ENCODE measurements around the gene CHCHD10. TPM values are rescaled to one million over a fixed set of nuclear protein-coding genes. Genes with fewer than 3 reads are reported as not detected.
"Not testable (repeated sequence)": the region's sequence is repeated elsewhere in the genome, so short reads cannot be mapped to it uniquely, and the experiment has no call there.

The CHCHD10 gene
- total and polyA plus RNA-seq, 5 donors: 993 to 1,434 (median 1,153) TPM

- WGBS: 97% methylated on average over 14 of the region's 14 CpGs
- no peak for ATAC-seq
- DNase-seq: no peak
- Histone ChIP-seq H3K4me1 (ENCODE audit: control insufficient read depth, insufficient read depth, low read length) (peaks cover 9% of the 10 kb centered on the region), H3K27ac (ENCODE audit: low read length) (no peak overlapping the region), H3K27me3 (ENCODE audit: control insufficient read depth, insufficient read depth) (no peaks in the 10 kb centered on the region), H3K4me3 (ENCODE audit: low read length) (no peak overlapping the region), H3K9me3 (ENCODE audit: control insufficient read depth, low read length) (no peaks in the 10 kb centered on the region)
- intact Hi-C loops (cut with DNase I): no loop called here
These were observed 23.3 kb downstream of the CHCHD10 start for GRCh38 chr22:23744485-23744884.

GRCh38 chr22:23744001-23744400 is 23.8 kb downstream of the CHCHD10 start:
- WGBS: 94% methylated on average over 13 of the region's 13 CpGs
- no peaks in the 10 kb centered on the region for H3K9me3 ChIP-seq (ENCODE audit: control insufficient read depth, low read length)
- no peak for DNase-seq
- no peak overlapping the region for H3K27ac ChIP-seq (ENCODE audit: low read length)
- intact Hi-C loops (cut with DNase I): no loop called here
- no peaks in the 10 kb centered on the region for H3K27me3 ChIP-seq (ENCODE audit: control insufficient read depth, insufficient read depth)
- no peak for ATAC-seq
- no peak overlapping the region for H3K4me3 ChIP-seq (ENCODE audit: low read length)
- peaks cover 9% of the 10 kb centered on the region for H3K4me1 ChIP-seq (ENCODE audit: control insufficient read depth, insufficient read depth, low read length)

DNA sequence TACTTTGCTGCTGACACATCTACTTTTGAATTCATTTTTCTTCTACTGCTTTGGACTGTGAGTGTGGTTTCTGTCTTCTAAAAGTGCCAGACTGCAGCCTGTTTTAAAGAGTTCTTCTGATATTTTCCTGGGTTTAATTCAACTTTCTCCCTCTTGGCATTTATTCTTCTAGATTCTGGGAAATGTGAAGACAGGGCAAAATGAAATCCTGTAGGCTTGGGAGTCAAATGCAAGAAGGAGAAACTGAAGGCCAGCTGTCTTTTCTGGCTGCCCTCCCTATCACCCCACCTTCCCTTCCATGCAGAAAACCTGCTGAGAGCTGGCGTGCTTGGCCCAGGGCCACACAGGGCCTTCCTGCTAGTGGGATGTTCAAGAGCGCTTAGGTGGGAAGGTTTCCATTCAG is 24.5 kb downstream of the CHCHD10 start:
- intact Hi-C loops (cut with DNase I): no loop called here
- Histone ChIP-seq H3K27ac (ENCODE audit: low read length) (peak overlapping the region; percentile 21), H3K9me3 (ENCODE audit: control insufficient read depth, low read length) (no peaks in the 10 kb centered on the region), H3K4me1 (ENCODE audit: control insufficient read depth, insufficient read depth, low read length) (peaks cover 9% of the 10 kb centered on the region), H3K27me3 (ENCODE audit: control insufficient read depth, insufficient read depth) (no peaks in the 10 kb centered on the region), H3K4me3 (ENCODE audit: low read length) (no peak overlapping the region)
- ATAC-seq (peak; percentile 65 to 68), DNase-seq (peak; percentile 73 to 91 (median 85))
- WGBS: 69% methylated on average over 2 of the region's 2 CpGs

GRCh38 chr22:23742505-23743264 is 25.1 kb downstream of the CHCHD10 start:
- Histone ChIP-seq H3K4me1 (ENCODE audit: control insufficient read depth, insufficient read depth, low read length) (peaks cover 9% of the 10 kb centered on the region), H3K27me3 (ENCODE audit: control insufficient read depth, insufficient read depth) (no peaks in the 10 kb centered on the region), H3K4me3 (ENCODE audit: low read length) (no peak overlapping the region), H3K9me3 (ENCODE audit: control insufficient read depth, low read length) (no peaks in the 10 kb centered on the region), H3K27ac (ENCODE audit: low read length) (peak overlapping the region; percentile 50)
- intact Hi-C loops (cut with DNase I): no loop called here
- ATAC-seq (peak; percentile 76 to 85), DNase-seq (peak; percentile 52 to 81 (median 72))
- 58% methylated on average over 7 of the region's 7 CpGs for WGBS

DNA sequence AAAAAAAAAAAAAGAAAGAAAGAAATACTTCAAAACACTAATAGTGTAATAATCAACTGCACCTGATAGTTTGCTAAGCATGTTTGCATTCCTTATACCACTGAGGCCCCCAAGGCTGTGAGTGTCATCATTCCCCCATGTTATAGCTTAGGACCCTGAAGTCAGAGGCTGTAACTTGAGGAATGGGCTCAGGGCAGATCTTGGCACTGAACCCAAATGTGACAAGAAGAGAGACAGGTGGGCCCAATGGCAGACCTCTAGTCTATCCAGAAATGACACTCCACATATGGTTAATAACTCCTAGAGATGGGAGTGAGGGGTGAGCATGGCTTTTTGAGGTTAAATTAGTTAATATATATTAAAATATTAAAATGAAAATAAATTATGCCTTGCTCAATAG is 30.1 kb downstream of the CHCHD10 start:
- Histone ChIP-seq H3K4me1 (ENCODE audit: control insufficient read depth, insufficient read depth, low read length) (peaks cover 5% of the 10 kb centered on the region), H3K4me3 (ENCODE audit: low read length) (no peak overlapping the region), H3K27me3 (ENCODE audit: control insufficient read depth, insufficient read depth) (no peaks in the 10 kb centered on the region), H3K9me3 (ENCODE audit: control insufficient read depth, low read length) (no peaks in the 10 kb centered on the region), H3K27ac (ENCODE audit: low read length) (no peak overlapping the region)
- ATAC-seq: no peak
- intact Hi-C loops (cut with DNase I): no loop called here
- DNase-seq: no peak

- DNase-seq; H3K4me3 ChIP-seq (ENCODE audit: low read length); H3K27ac ChIP-seq (ENCODE audit: low read length); ATAC-seq; H3K27me3 ChIP-seq (ENCODE audit: control insufficient read depth, insufficient read depth); intact Hi-C loops (cut with DNase I); H3K9me3 ChIP-seq (ENCODE audit: control insufficient read depth, low read length); H3K4me1 ChIP-seq (ENCODE audit: control insufficient read depth, insufficient read depth, low read length): not testable (repeated sequence)
- WGBS: 81% methylated on average over 4 of the region's 4 CpGs
These were observed 39.7 kb downstream of the CHCHD10 start for GRCh38 chr22:23728108-23728507.

- Histone ChIP-seq H3K27me3 (ENCODE audit: control insufficient read depth, insufficient read depth) (no peaks in the 10 kb centered on the region), H3K4me1 (ENCODE audit: control insufficient read depth, insufficient read depth, low read length) (no peaks in the 10 kb centered on the region), H3K9me3 (ENCODE audit: control insufficient read depth, low read length) (no peaks in the 10 kb centered on the region), H3K4me3 (ENCODE audit: low read length) (no peak overlapping the region), H3K27ac (ENCODE audit: low read length) (no peak overlapping the region)
- no peak for DNase-seq
- intact Hi-C loops (cut with DNase I): no loop called here
- ATAC-seq: no peak
- WGBS: 86% methylated on average over 2 of the region's 2 CpGs
These were observed 45.0 kb downstream of the CHCHD10 start for GRCh38 chr22:23722724-23723123.

GRCh38 chr22:23722160-23722559 is 45.6 kb downstream of the CHCHD10 start:
- WGBS: 72% methylated on average over 4 of the region's 4 CpGs
- Histone ChIP-seq H3K4me1 (ENCODE audit: control insufficient read depth, insufficient read depth, low read length) (no peaks in the 10 kb centered on the region), H3K9me3 (ENCODE audit: control insufficient read depth, low read length) (no peaks in the 10 kb centered on the region), H3K27ac (ENCODE audit: low read length) (no peak overlapping the region), H3K27me3 (ENCODE audit: control insufficient read depth, insufficient read depth) (no peaks in the 10 kb centered on the region), H3K4me3 (ENCODE audit: low read length) (no peak overlapping the region)
- DNase-seq (no peak), ATAC-seq (no peak)
- intact Hi-C loops (cut with DNase I): no loop called here

GRCh38 chr22:23720855-23721254 is 46.9 kb downstream of the CHCHD10 start:
- no peaks in the 10 kb centered on the region for H3K27me3 ChIP-seq (ENCODE audit: control insufficient read depth, insufficient read depth)
- intact Hi-C loops (cut with DNase I): no loop called here
- DNase-seq (no peak), ATAC-seq (no peak)
- H3K4me1 ChIP-seq (ENCODE audit: control insufficient read depth, insufficient read depth, low read length): peaks cover 5% of the 10 kb centered on the region
- no peak overlapping the region for H3K27ac ChIP-seq (ENCODE audit: low read length)
- H3K4me3 ChIP-seq (ENCODE audit: low read length): no peak overlapping the region
- H3K9me3 ChIP-seq (ENCODE audit: control insufficient read depth, low read length): no peaks in the 10 kb centered on the region
- 66% methylated on average over 6 of the region's 6 CpGs for WGBS

DNA sequence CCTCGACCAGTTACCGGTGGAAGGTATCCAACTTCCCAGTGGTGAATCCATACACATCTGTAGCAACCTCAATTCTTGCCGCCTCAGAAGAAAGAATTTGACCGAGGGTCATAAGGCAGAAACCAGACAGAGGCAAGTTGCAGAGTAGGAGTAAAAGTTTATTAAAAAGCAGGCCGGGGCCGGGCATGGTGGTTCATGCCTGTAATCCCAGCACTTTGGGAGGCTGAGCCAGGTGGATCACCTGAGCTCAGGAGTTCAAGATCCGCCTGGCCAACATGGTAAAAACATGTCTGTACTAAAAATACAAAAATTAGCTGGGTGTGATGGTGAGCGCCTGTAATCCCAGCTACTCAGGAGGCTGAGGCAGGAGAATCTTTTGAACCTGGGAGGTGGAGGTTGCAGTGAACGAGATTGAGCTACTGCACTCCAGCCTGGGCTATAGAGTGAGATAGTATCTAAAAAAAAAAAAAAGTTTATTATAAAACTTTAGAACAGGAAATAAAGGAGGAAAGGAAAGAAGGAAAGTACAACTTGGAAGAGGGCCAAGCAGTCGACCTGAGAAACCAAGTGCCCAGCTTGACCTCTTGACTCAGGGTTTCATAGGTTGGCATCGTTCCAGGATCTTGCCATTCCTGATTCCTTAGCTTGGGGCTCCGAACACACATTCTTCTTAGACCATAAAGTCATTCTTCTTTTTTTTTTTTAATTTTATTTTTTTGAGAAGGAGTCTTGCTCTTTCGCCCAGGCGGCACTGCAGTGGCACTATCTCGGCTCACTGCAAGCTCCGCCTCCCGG is 49.2 kb downstream of the CHCHD10 start:
- DNase-seq (peak in 1 of 3 donors; percentile 2), ATAC-seq (no peak)
- no peaks in the 10 kb centered on the region for H3K27me3 ChIP-seq (ENCODE audit: control insufficient read depth, insufficient read depth)
- intact Hi-C loops (cut with DNase I): no loop called here
- H3K4me3 ChIP-seq (ENCODE audit: low read length): no peak overlapping the region
- no peaks in the 10 kb centered on the region for H3K9me3 ChIP-seq (ENCODE audit: control insufficient read depth, low read length)
- 89% methylated on average over 17 of the region's 17 CpGs for WGBS
- peaks cover 7% of the 10 kb centered on the region for H3K4me1 ChIP-seq (ENCODE audit: control insufficient read depth, insufficient read depth, low read length)
- no peak overlapping the region for H3K27ac ChIP-seq (ENCODE audit: low read length)

All from right cardiac atrium (tissue), 5 donors.